PC-3 (cell line): Measurements from ENCODE around the gene ZBTB24. TPM values are rescaled to one million over a fixed set of nuclear protein-coding genes. Genes with fewer than 3 reads are reported as not detected.

Experiments used
- ATAC-seq: fragments of 200-7000 bp; cut with Tn5 transposase; 2 replicates; pipeline ENCODE4 v1.9.1; 2020; ENCODE audit warnings: mild to moderate bottlenecking, moderate library complexity
- BruUV-seq: library from RNA; stranded (reverse); fragments of 400-500 nt; replicated peaks from 2 replicates; lab custom pipeline; 2021; lab: Mats Ljungman, UMichigan
- CTCF ChIA-PET: fragments of 300-600 bp; sonication (Branson Sonifier 250); formaldehyde crosslinking; loops from one replicate; lab custom pipeline; 2022; ENCODE audit warnings: antibody characterized with exemption; lab: Charles Lee
- POLR2A ChIA-PET: fragments of 300-600 bp; sonication (Branson Sonifier 250); formaldehyde crosslinking; loops from one replicate; lab custom pipeline; 2022; ENCODE audit warnings: antibody characterized with exemption; ENCODE audit not compliant: unreplicated experiment; lab: Charles Lee
- DNase-seq: peaks from one replicate; pipeline ENCODE4 v3.0.0-alpha.2; 2015
- H2AFZ ChIP-seq: fragments of 300-600 bp; sonication (generic); 2 replicates; pipeline ENCODE4 v1.6.0; 2016; ENCODE audit warnings: antibody characterized with exemption, low read length
- H3F3A ChIP-seq: fragments of 300-600 bp; sonication (generic); one replicate; pipeline ENCODE4 v1.6.0; 2017; ENCODE audit warnings: antibody characterized with exemption, low read length, control low read depth, mild to moderate bottlenecking; ENCODE audit not compliant: unreplicated experiment
- H3K27ac ChIP-seq: fragments of 300-600 bp; sonication (generic); 2 replicates; pipeline ENCODE4 v1.5.1; 2016; ENCODE audit warnings: mild to moderate bottlenecking, low read length
- H3K27me3 ChIP-seq: fragments of 300-600 bp; sonication (generic); 2 replicates; pipeline ENCODE4 v1.6.1; 2016; ENCODE audit warnings: low read length, mixed read lengths
- H3K36me3 ChIP-seq: fragments of 300-600 bp; sonication (generic); 2 replicates; pipeline ENCODE4 v1.6.1; 2016; ENCODE audit warnings: low read depth, mixed run types, low read length, mixed read lengths
- H3K4me1 ChIP-seq: fragments of 300-600 bp; sonication (generic); 2 replicates; pipeline ENCODE4 v1.5.1; 2016; ENCODE audit warnings: low read length; ENCODE audit not compliant: insufficient read depth
- H3K4me2 ChIP-seq: fragments of 300-600 bp; sonication (generic); 2 replicates; pipeline ENCODE4 v1.6.0; 2016; ENCODE audit warnings: low read length
- H3K4me3 ChIP-seq: fragments of 300-600 bp; sonication (generic); 2 replicates; pipeline ENCODE4 v1.5.1; 2016; ENCODE audit warnings: mild to moderate bottlenecking, low read length, mixed read lengths
- H3K79me2 ChIP-seq: fragments of 300-600 bp; sonication (generic); 2 replicates; pipeline ENCODE4 v1.6.1; 2017; ENCODE audit warnings: low read length, mixed read lengths
- H3K9ac ChIP-seq: fragments of 300-600 bp; sonication (generic); 2 replicates; pipeline ENCODE4 v1.6.0; 2016; ENCODE audit warnings: mild to moderate bottlenecking, low read length
- H3K9me2 ChIP-seq: fragments of 300-600 bp; sonication (generic); replicated peaks from 2 replicates; pipeline ENCODE4 v1.6.1; 2016; ENCODE audit warnings: mixed run types, low read length, mixed read lengths
- H3K9me3 ChIP-seq: fragments of 300-600 bp; sonication (generic); 2 replicates; pipeline ENCODE4 v1.6.1; 2016; ENCODE audit warnings: low read length, mixed read lengths
- H4K20me1 ChIP-seq: fragments of 300-600 bp; sonication (generic); 2 replicates; pipeline ENCODE4 v1.6.1; 2016; ENCODE audit warnings: low read length, mixed read lengths
- CTCF ChIP-seq: fragments of 300-600 bp; sonication (generic); conservative IDR thresholded peaks from 2 replicates; pipeline ENCODE4 v1.5.1; 2017; ENCODE audit warnings: antibody characterized with exemption, low read depth, mild to moderate bottlenecking, low read length
- EZH2 ChIP-seq: fragments of 300-600 bp; sonication (generic); IDR thresholded peaks from one replicate; pipeline ENCODE4 v1.6.1; 2017; ENCODE audit warnings: antibody characterized with exemption, mild to moderate bottlenecking, low read length; ENCODE audit not compliant: unreplicated experiment
- EZH2phosphoT487 ChIP-seq: fragments of 300-600 bp; sonication (generic); IDR thresholded peaks from 2 replicates; pipeline ENCODE4 v1.6.1; 2018; ENCODE audit warnings: mild to moderate bottlenecking, antibody characterized with exemption, low read length, borderline replicate concordance
- intact Hi-C: fragments of 100-400 bp; cut with micrococcal nuclease; formaldehyde crosslinking; loops from 2 replicates; pipeline ENCODE4 v1.9.0; 2023
- total RNA-seq: library from RNA; depleted of rRNA; stranded (reverse); fragments of >200 nt; gene quantifications from 2 replicates; pipeline ENCODE4 v1.2.3, GENCODE V29; 2014

Gene ZBTB24
- total RNA-seq, 1 experiment from 2014 or later = 6.1 TPM

- no peak for DNase-seq
- intact Hi-C loops = no loop called here
- no peak overlapping the region for H3K4me2 ChIP-seq
- H4K20me1 ChIP-seq = no peaks in the 10 kb centered on the region
- no peak overlapping the region for H3K9ac ChIP-seq
- no peak overlapping the region for H3K4me3 ChIP-seq
- no peaks in the 10 kb centered on the region for H3F3A ChIP-seq
- TF ChIP-seq EZH2phosphoT487 (no peak), EZH2 (no peak), CTCF (no peak)
- H3K79me2 ChIP-seq = no peaks in the 10 kb centered on the region
- ChIA-PET POLR2A (no interaction called here), CTCF (no interaction called here)
- no peak for ATAC-seq
- H2AFZ ChIP-seq = no peak overlapping the region
- no peaks in the 10 kb centered on the region for H3K9me3 ChIP-seq
- no peaks in the 10 kb centered on the region for H3K4me1 ChIP-seq
- no TSS peak for BruUV-seq
- no peaks in the 10 kb centered on the region for H3K36me3 ChIP-seq
- no peaks in the 10 kb centered on the region for H3K9me2 ChIP-seq
- no peaks in the 10 kb centered on the region for H3K27me3 ChIP-seq
- no peak overlapping the region for H3K27ac ChIP-seq
These were observed 34.4 kb downstream of the ZBTB24 start for GRCh38 chr6:109448615-109449014.

GRCh38 chr6:109447878-109448555 is 35.0 kb downstream of the ZBTB24 start:
- no peaks in the 10 kb centered on the region for H3K36me3 ChIP-seq
- POLR2A ChIA-PET = no interaction called here
- no peaks in the 10 kb centered on the region for H3K9me3 ChIP-seq
- TF ChIP-seq EZH2 (no peak), EZH2phosphoT487 (no peak), CTCF (no peak)
- no peaks in the 10 kb centered on the region for H3K4me1 ChIP-seq
- H3K27me3 ChIP-seq = no peaks in the 10 kb centered on the region
- no peaks in the 10 kb centered on the region for H4K20me1 ChIP-seq
- CTCF ChIA-PET = no interaction called here
- no peaks in the 10 kb centered on the region for H3F3A ChIP-seq
- H3K79me2 ChIP-seq = no peaks in the 10 kb centered on the region
- DNase-seq (no peak), ATAC-seq (peak; percentile 43)
- H3K27ac ChIP-seq = no peak overlapping the region
- H3K9me2 ChIP-seq = no peaks in the 10 kb centered on the region
- no peak overlapping the region for H3K4me2 ChIP-seq
- no peak overlapping the region for H3K4me3 ChIP-seq
- H2AFZ ChIP-seq = no peak overlapping the region
- no TSS peak for BruUV-seq
- no peak overlapping the region for H3K9ac ChIP-seq
- intact Hi-C loops = no loop called here

GRCh38 chr6:109447087-109447486 is 35.9 kb downstream of the ZBTB24 start:
- H3K9me3 ChIP-seq = no peaks in the 10 kb centered on the region
- no peak overlapping the region for H3K4me2 ChIP-seq
- POLR2A ChIA-PET = no interaction called here
- peaks cover under 1% of the 10 kb centered on the region; the same call in 1 of the 2 replicates for H3K4me1 ChIP-seq
- no peak for DNase-seq
- no peaks in the 10 kb centered on the region for H4K20me1 ChIP-seq
- H2AFZ ChIP-seq = no peak overlapping the region
- no peak for ATAC-seq
- peaks cover 4% of the 10 kb centered on the region for H3K79me2 ChIP-seq
- no peak overlapping the region for H3K4me3 ChIP-seq
- intact Hi-C loops = no loop called here
- H3K9ac ChIP-seq = no peak overlapping the region
- no peaks in the 10 kb centered on the region for H3K27me3 ChIP-seq
- TF ChIP-seq CTCF = no peak
- no peak for TF ChIP-seq EZH2
- TF ChIP-seq EZH2phosphoT487 = no peak
- no peak overlapping the region for H3K27ac ChIP-seq
- H3K9me2 ChIP-seq = no peaks in the 10 kb centered on the region
- H3K36me3 ChIP-seq = no peaks in the 10 kb centered on the region
- CTCF ChIA-PET = no interaction called here
- no peaks in the 10 kb centered on the region for H3F3A ChIP-seq
- BruUV-seq = no TSS peak
